Neural cell (in vitro differentiated cells): ENCODE measurements around the gene TRPM2. TPM values are rescaled to one million over a fixed set of nuclear protein-coding genes. Genes with fewer than 3 reads are reported as not detected.
"Not testable (repeated sequence)": the region's sequence is repeated elsewhere in the genome, so short reads cannot be mapped to it uniquely, and the experiment has no call there.

Experiments
- H2AFZ ChIP-seq: fragments of 200-600, 300-800 bp; sonication (generic), shearing (Covaris generic); 2 replicates; pipeline ENCODE4 v1.6.0; 2014; ENCODE audit warnings: low read depth, mild to moderate bottlenecking, antibody characterized with exemption, low read length, moderate library complexity
- H3F3A ChIP-seq: fragments of 200-600 bp; shearing (Covaris generic); 2 replicates; pipeline ENCODE4 v1.6.1; 2016; ENCODE audit warnings: mild to moderate bottlenecking, moderate library complexity, mixed read lengths, antibody characterized with exemption, low read length; ENCODE audit not compliant: insufficient read depth, poor library complexity, severe bottlenecking
- H3K27ac ChIP-seq: fragments of 200-600, 300-800 bp; sonication (generic), shearing (Covaris generic); 2 replicates; pipeline ENCODE4 v1.5.1; 2014; ENCODE audit warnings: mild to moderate bottlenecking, low read length, moderate library complexity
- H3K27me3 ChIP-seq: fragments of 300-800, 200-600 bp; sonication (generic), shearing (Covaris generic); 2 replicates; pipeline ENCODE4 v1.6.0; 2014; ENCODE audit warnings: mild to moderate bottlenecking, low read depth, low read length, moderate library complexity; ENCODE audit not compliant: insufficient read depth
- H3K36me3 ChIP-seq: fragments of 300-800, 200-600 bp; sonication (generic), shearing (Covaris generic); 2 replicates; pipeline ENCODE4 v1.5.1; 2014; ENCODE audit warnings: mild to moderate bottlenecking, antibody characterized with exemption, low read length, moderate library complexity; ENCODE audit not compliant: insufficient read depth
- H3K4me2 ChIP-seq: fragments of 300-800, 200-600 bp; sonication (generic), shearing (Covaris generic); 2 replicates; pipeline ENCODE4 v1.6.0; 2014; ENCODE audit warnings: mild to moderate bottlenecking, low read length
- H3K4me3 ChIP-seq: fragments of 300-800, 200-600 bp; sonication (generic), shearing (Covaris generic); 2 replicates; pipeline ENCODE4 v1.5.1; 2014; ENCODE audit warnings: mild to moderate bottlenecking, low read length, moderate library complexity
- H3K79me2 ChIP-seq: fragments of 200-600 bp; shearing (Covaris generic); replicated peaks from 2 replicates; pipeline ENCODE4 v1.6.0; 2014; ENCODE audit warnings: mild to moderate bottlenecking, low read length, moderate library complexity; ENCODE audit not compliant: insufficient read depth
- H3K9ac ChIP-seq: fragments of 300-800, 200-600 bp; sonication (generic), shearing (Covaris generic); 2 replicates; pipeline ENCODE4 v1.6.1; 2016; ENCODE audit warnings: mild to moderate bottlenecking, low read length, mixed read lengths
- H3K9me2 ChIP-seq: fragments of 200-600 bp; shearing (Covaris generic); 2 replicates; pipeline ENCODE4 v1.6.1; 2016; ENCODE audit warnings: mild to moderate bottlenecking, low read length, mixed read lengths; ENCODE audit not compliant: insufficient read depth
- H3K9me3 ChIP-seq: fragments of 200-600, 300-800 bp; sonication (generic), shearing (Covaris generic); 2 replicates; pipeline ENCODE4 v1.6.1; 2016; ENCODE audit warnings: mild to moderate bottlenecking, mixed run types, low read length, moderate library complexity, mixed read lengths
- H4K20me1 ChIP-seq: fragments of 200-600 bp; shearing (Covaris generic); 2 replicates; pipeline ENCODE4 v1.6.1; 2016; ENCODE audit warnings: mild to moderate bottlenecking, mixed run types; ENCODE audit not compliant: insufficient read depth
- CTCF ChIP-seq: fragments of 450-650 bp; IDR thresholded peaks from 2 replicates; pipeline ENCODE4 v1.5.1; 2014; ENCODE audit warnings: antibody characterized with exemption, mild to moderate bottlenecking, moderate library complexity; ENCODE audit not compliant: poor library complexity, severe bottlenecking
- EP300 ChIP-seq: fragments of 450-650 bp; conservative IDR thresholded peaks from 2 replicates; pipeline ENCODE4 v1.6.1; 2014; ENCODE audit warnings: antibody characterized with exemption, mild to moderate bottlenecking, moderate library complexity; ENCODE audit not compliant: poor library complexity, severe bottlenecking
- EZH2 ChIP-seq: fragments of 200-600, 300-800 bp; shearing (Covaris generic), sonication (generic); IDR thresholded peaks from 2 replicates; pipeline ENCODE4 v1.6.1; 2014; ENCODE audit warnings: antibody characterized with exemption, low read length, borderline replicate concordance, mild to moderate bottlenecking; ENCODE audit not compliant: insufficient read depth, poor library complexity, severe bottlenecking
- MXI1 ChIP-seq: fragments of 450-650 bp; conservative IDR thresholded peaks from 2 replicates; pipeline ENCODE4 v1.6.1; 2014; ENCODE audit warnings: antibody characterized with exemption, mild to moderate bottlenecking; ENCODE audit not compliant: poor library complexity, severe bottlenecking
- POLR2AphosphoS5 ChIP-seq: IDR thresholded peaks from 2 replicates; pipeline ENCODE4 v1.6.1; 2012
- RAD21 ChIP-seq: fragments of 450-650 bp; conservative IDR thresholded peaks from 2 replicates; pipeline ENCODE4 v1.6.1; 2014; ENCODE audit warnings: antibody characterized with exemption, mild to moderate bottlenecking, moderate library complexity
- REST ChIP-seq: IDR thresholded peaks from 2 replicates; pipeline ENCODE4 v1.6.1; 2012; ENCODE audit warnings: borderline replicate concordance
- SMC3 ChIP-seq: fragments of 450-650 bp; conservative IDR thresholded peaks from 2 replicates; pipeline ENCODE4 v1.6.1; 2014; ENCODE audit warnings: antibody characterized with exemption, mild to moderate bottlenecking, moderate library complexity; ENCODE audit not compliant: poor library complexity
- TAF1 ChIP-seq: IDR thresholded peaks from 2 replicates; pipeline ENCODE4 v1.6.1; 2012; ENCODE audit warnings: low read depth
- polyA plus RNA-seq: library from polyadenylated mRNA; depleted of rRNA; stranded (reverse); fragments of >200 nt; gene quantifications from 2 replicates; pipeline ENCODE4 v1.2.3, GENCODE V29; 2014

TRPM2 gene
- polyA plus RNA-seq, 1 donor from 2014 or later, result 0.14 TPM

GRCh38 chr21:44479556-44480199 is 126.3 kb downstream of the TRPM2 start:
- H3K4me2 ChIP-seq, result not testable (repeated sequence)

GRCh38 chr21:44480200-44481053 is 127.0 kb downstream of the TRPM2 start:
- H3K4me2 ChIP-seq, result no peak overlapping the region
- H3K27ac ChIP-seq, result no peak overlapping the region
- H3K9me3 ChIP-seq, result no peaks in the 10 kb centered on the region
- H4K20me1 ChIP-seq, result no peaks in the 10 kb centered on the region
- H3K79me2 ChIP-seq, result no peaks in the 10 kb centered on the region
- H3K36me3 ChIP-seq, result no peaks in the 10 kb centered on the region
- no peak overlapping the region for H3K9ac ChIP-seq
- no peak overlapping the region for H2AFZ ChIP-seq
- no peak overlapping the region for H3K4me3 ChIP-seq
- H3K9me2 ChIP-seq, result no peaks in the 10 kb centered on the region
- TF ChIP-seq SMC3 (no peak), EP300 (no peak), EZH2 (no peak), MXI1 (no peak), RAD21 (no peak), REST (no peak), POLR2AphosphoS5 (no peak), TAF1 (no peak), CTCF (no peak)
- H3F3A ChIP-seq, result no peaks in the 10 kb centered on the region
- H3K27me3 ChIP-seq, result no peaks in the 10 kb centered on the region

More at GRCh38 chr21:44479556-44480199, 126.3 kb downstream of the TRPM2 start:
- not testable (repeated sequence) for H3K79me2 ChIP-seq, H4K20me1 ChIP-seq, H3K9me2 ChIP-seq, H3K9ac ChIP-seq, H2AFZ ChIP-seq, H3K9me3 ChIP-seq, H3K4me3 ChIP-seq, H3K27ac ChIP-seq, H3F3A ChIP-seq, H3K27me3 ChIP-seq, H3K36me3 ChIP-seq
- TF ChIP-seq CTCF, result peak; percentile 65
- peak; percentile 61 for TF ChIP-seq RAD21
- peak; percentile 73 for TF ChIP-seq SMC3
